Panc1 (cell line): Measurements from ENCODE around the gene SEL1L2.

Experiments
- POLR2AphosphoS5 ChIP-seq: IDR thresholded peaks from 2 replicates; pipeline ENCODE4 v1.6.1; 2012; ENCODE audit warnings: mild to moderate bottlenecking, low read depth, low read length, moderate library complexity
- TCF7L2 ChIP-seq: IDR thresholded peaks from 2 replicates; pipeline ENCODE4 v1.6.1; 2011; ENCODE audit warnings: mild to moderate bottlenecking, low read depth, low read length, inconsistent platforms
- TF ChIP-seq, protein P1 (sequence below): fragments of 450-650 bp; IDR thresholded peaks from 2 replicates; pipeline ENCODE4 v1.5.1; 2017; ENCODE audit warnings: mild to moderate bottlenecking

DNA sequence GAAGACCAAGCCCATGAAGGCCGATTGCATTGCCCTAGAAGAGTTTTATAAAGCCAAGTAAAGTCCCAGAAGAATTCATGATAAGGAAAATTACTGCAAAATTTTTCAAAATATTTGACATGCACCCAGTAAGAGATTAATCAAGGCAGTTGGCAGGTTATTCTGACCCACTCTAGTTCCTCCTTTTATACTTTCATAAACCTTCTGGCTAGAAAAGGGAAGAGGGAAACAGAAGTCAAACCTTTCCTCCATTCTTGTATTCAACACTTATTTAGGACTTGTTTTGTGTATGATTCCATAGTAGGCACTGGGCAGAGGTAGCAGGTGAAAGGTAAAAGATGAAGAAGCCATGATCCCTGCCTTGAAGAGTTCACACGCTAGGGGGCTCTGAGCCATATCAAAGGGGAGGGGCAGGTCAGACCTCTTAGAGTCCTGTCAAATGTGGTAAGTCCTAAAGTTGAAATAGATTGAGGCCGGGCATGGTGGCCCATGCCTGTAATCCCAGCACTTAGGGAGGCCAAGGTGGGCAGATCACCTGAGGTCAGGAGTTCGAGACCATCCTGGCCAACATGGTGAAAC lies 120.2 kb downstream of the SEL1L2 start:
- TF ChIP-seq, protein P1, sequence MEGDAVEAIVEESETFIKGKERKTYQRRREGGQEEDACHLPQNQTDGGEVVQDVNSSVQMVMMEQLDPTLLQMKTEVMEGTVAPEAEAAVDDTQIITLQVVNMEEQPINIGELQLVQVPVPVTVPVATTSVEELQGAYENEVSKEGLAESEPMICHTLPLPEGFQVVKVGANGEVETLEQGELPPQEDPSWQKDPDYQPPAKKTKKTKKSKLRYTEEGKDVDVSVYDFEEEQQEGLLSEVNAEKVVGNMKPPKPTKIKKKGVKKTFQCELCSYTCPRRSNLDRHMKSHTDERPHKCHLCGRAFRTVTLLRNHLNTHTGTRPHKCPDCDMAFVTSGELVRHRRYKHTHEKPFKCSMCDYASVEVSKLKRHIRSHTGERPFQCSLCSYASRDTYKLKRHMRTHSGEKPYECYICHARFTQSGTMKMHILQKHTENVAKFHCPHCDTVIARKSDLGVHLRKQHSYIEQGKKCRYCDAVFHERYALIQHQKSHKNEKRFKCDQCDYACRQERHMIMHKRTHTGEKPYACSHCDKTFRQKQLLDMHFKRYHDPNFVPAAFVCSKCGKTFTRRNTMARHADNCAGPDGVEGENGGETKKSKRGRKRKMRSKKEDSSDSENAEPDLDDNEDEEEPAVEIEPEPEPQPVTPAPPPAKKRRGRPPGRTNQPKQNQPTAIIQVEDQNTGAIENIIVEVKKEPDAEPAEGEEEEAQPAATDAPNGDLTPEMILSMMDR: no peak; the same call in 1 of the 2 replicates
- TF ChIP-seq TCF7L2: no peak
- TF ChIP-seq POLR2AphosphoS5: no peak
